ENCODE measurements around the gene MAPK12.

MAPK12 gene

DNA sequence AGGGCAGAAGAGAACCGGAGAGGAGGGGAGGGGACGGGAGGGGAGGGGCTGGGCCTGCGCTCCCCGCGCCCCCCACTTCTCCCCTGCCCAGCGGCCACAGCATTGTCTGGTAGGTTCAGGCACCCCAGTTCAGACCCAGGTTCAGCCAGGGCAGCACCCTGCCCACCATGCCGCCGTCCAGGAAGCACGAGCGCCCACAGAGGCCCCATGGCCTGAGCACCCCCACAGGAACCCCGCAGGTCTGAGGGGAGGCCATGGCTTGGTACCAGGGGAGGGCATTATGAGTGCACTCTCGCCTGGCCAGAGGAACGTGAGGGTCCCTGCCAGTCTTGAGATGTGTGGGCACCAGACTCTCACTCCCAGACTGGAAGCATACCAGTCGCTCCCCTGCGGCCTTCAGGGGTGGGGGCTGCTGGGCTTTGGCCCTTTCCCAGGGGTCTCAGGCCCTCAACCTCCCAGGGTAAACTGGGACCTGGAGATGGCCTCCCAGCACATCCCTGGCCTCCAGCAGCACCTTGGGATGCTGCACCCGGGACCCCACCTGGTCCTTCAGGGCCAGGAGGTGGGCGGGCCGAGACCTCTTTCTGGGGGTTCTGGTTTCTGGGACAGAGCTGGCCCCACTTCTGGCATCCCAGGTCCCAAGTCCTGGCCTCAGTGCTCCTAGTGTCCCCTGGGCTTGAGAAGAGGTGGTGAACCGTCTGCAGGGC is 46.6 kb upstream of the MAPK12 start:
- DNase-seq (ENCODE audit: low read depth): no peak
- H3K4me3 ChIP-seq (ENCODE audit: control insufficient read depth, low read depth, low read length): no peak overlapping the region
- no peak for TF ChIP-seq CTCF (IDR thresholded peaks at IDR 0.05; ENCODE audit: control insufficient read depth, insufficient read depth, low read depth, low read length, missing control alignments)

- DNase-seq (ENCODE audit: low read depth): no peak
- peak within 1 kb of the TSS; percentile 97 for H3K4me3 ChIP-seq (ENCODE audit: control insufficient read depth, low read depth, low read length)
- TF ChIP-seq CTCF (IDR thresholded peaks at IDR 0.05; ENCODE audit: control insufficient read depth, insufficient read depth, low read depth, low read length, missing control alignments): no peak
Measured at GRCh38 chr22:50306753-50307749, 45.6 kb upstream of the MAPK12 start, which contains the start of gene PLXNB2. TSS of gene PLXNB2 (minus strand) at chr22:50307646. CDS start at chr22:50290584, 17,062 bp downstream.

DNA sequence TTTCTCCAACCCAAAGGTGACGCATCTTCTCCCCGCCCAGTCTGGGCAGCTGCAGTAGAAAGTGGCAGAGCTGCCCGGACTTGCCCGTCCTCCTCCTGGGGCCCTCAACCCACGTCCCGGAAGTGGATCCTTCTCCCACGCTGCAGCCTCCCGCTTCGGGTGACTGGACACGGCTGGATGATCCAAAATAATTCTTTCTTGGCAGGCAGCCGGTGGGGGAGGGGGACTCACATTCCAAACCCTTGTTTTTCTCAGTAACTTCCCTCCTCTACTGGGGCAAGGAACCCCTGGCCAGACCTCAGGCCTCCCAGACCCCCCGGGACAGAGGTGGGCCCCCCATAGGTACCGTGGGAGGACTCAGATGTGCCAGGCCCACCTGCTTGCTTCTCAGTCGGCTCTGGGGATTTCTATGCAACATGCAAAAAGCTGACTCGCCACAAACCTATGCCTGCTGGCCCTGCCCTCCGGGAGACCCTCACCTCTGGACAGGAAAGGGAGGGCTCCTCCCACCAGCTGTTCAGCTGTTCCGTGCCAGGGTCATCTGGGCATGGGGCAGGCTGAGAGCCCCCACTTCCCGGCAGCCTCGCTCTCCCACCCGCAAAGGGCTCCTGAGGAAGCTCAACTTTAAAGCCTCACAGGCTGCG is 44.6 kb upstream of the MAPK12 start:
- peak overlapping the region; percentile 97 for H3K4me3 ChIP-seq (ENCODE audit: control insufficient read depth, low read depth, low read length)
- peak; percentile 88 for DNase-seq (ENCODE audit: low read depth)
- TF ChIP-seq CTCF (IDR thresholded peaks at IDR 0.05; ENCODE audit: control insufficient read depth, insufficient read depth, low read depth, low read length, missing control alignments): no peak

DNA sequence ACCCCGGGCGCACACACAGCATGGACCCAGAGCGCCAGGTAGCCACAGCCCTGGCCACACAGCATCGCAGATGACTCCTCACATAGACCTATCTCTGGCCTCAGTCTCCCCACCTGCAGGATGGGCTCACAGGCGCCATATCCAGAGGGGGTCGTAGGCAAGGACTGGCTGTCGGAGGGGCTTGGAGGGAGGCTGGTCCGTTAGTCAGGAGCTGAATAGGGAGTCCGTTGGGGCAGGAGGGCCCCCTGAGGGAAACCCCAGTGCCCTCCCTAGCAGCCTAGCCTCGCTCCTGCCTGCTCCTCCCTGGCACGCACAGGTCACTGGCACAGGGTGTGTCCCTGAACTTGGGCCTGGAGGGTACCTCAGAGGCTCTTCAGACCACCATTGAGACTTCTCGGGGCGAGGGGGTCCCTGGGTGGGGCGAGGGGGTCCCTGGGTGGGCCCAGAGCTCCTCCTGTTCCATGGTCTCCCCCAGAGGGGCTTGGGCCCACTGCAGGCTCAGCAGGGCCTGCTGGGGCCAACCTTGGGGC is 44.0 kb upstream of the MAPK12 start:
- peak overlapping the region; percentile 97 for H3K4me3 ChIP-seq (ENCODE audit: control insufficient read depth, low read depth, low read length)
- no peak for DNase-seq (ENCODE audit: low read depth)
- TF ChIP-seq CTCF (IDR thresholded peaks at IDR 0.05; ENCODE audit: control insufficient read depth, insufficient read depth, low read depth, low read length, missing control alignments): no peak

GRCh38 chr22:50304528-50305392 is 43.3 kb upstream of the MAPK12 start:
- H3K4me3 ChIP-seq (ENCODE audit: control insufficient read depth, low read depth, low read length): peak overlapping the region; percentile 97
- no peak for TF ChIP-seq CTCF (IDR thresholded peaks at IDR 0.05; ENCODE audit: control insufficient read depth, insufficient read depth, low read depth, low read length, missing control alignments)
- no peak for DNase-seq (ENCODE audit: low read depth)
